HepG2 (cell line): ENCODE measurements around the gene SLC4A2. TPM values are rescaled to one million over a fixed set of nuclear protein-coding genes. Genes with fewer than 3 reads are reported as not detected.

Source experiments
- ATAC-seq: fragments of 200-7000 bp; cut with Tn5 transposase; 3 replicates; pipeline ENCODE4 v1.9.1; 2020; ENCODE audit warnings: mild to moderate bottlenecking, moderate library complexity
- BruUV-seq: library from RNA; stranded (reverse); fragments of 400-500 nt; replicated peaks from 2 replicates; lab custom pipeline; 2021; lab: Mats Ljungman, UMichigan
- CTCF ChIA-PET: fragments of 300-600 bp; formaldehyde crosslinking; extraction: SDS; loops from one replicate; lab custom pipeline; 2021; ENCODE audit warnings: low total read pairs, inconsistent platforms, low intra/inter-chr PET ratio; lab: Yijun Ruan, JAX
- POLR2A ChIA-PET: fragments of 350-600 bp; sonication (Branson Sonifier 250); formaldehyde crosslinking; loops from one replicate; lab custom pipeline; 2020; ENCODE audit warnings: antibody characterized with exemption, inconsistent platforms; lab: Yijun Ruan, JAX
- DNase-seq: peaks from one replicate; pipeline ENCODE4 v3.0.0-alpha.2; 2015; ENCODE audit warnings: low spot score
- FAIRE-seq: peaks from 3 replicates; lab custom pipeline; 2011; peaks lifted over from hg19 to GRCh38; lab: Jason Lieb, UNC
- H2AFZ ChIP-seq: one replicate; pipeline ENCODE4 v1.6.1; 2011; ENCODE audit warnings: low read length, inconsistent platforms
- H3K27ac ChIP-seq: fragments of 300-600 bp; 3 replicates; pipeline ENCODE4 v1.8.0; 2011; ENCODE audit warnings: mixed run types, mild to moderate bottlenecking, mixed read lengths, low read length, inconsistent platforms; ENCODE audit not compliant: insufficient read depth; ENCODE audit errors: extremely low read length
- H3K27me3 ChIP-seq, 2 experiments: fragments of 200-600 bp in 1 of 2; 2 replicates in 1 of 2; 3 replicates in 1 of 2; pipeline versions ENCODE4 v1.6.0 to v1.8.0; 2011; ENCODE audit warnings: low read length in 2 of 2, mild to moderate bottlenecking in 2 of 2, moderate library complexity in 2 of 2, inconsistent platforms in 1 of 2; ENCODE audit not compliant: insufficient read depth in 2 of 2, control insufficient read depth in 1 of 2
- H3K36me3 ChIP-seq, 2 experiments: fragments of 200-600 bp in 1 of 2; replicated peaks in 1 of 2; 2 replicates in 1 of 2; 3 replicates in 1 of 2; pipeline versions ENCODE4 v1.5.1 to v1.8.0; 2011; ENCODE audit warnings: low read length in 2 of 2, inconsistent platforms in 1 of 2; ENCODE audit not compliant: insufficient read depth in 2 of 2, control insufficient read depth in 1 of 2
- H3K4me1 ChIP-seq: 2 replicates; pipeline ENCODE4 v1.5.1; 2012; ENCODE audit warnings: low read length, inconsistent platforms; ENCODE audit not compliant: insufficient read depth
- H3K4me2 ChIP-seq: 2 replicates; pipeline ENCODE4 v1.6.0; 2011; ENCODE audit warnings: low read depth, low read length, inconsistent platforms
- H3K4me3 ChIP-seq, 3 experiments: fragments of 200-600 bp in 1 of 3; sonication (generic), shearing (Covaris generic) in 1 of 3; replicated peaks in 1 of 3; 2 replicates each; pipeline ENCODE4 v1.5.1; 2011 to 2016; ENCODE audit warnings: low read length in 3 of 3, inconsistent platforms in 2 of 3, low read depth in 2 of 3, mild to moderate bottlenecking in 2 of 3, control low read depth in 1 of 3, mixed read lengths in 1 of 3; ENCODE audit not compliant: insufficient read depth in 1 of 3
- H3K79me2 ChIP-seq: one replicate; pipeline ENCODE4 v1.6.1; 2011; ENCODE audit warnings: low read length, inconsistent platforms; ENCODE audit not compliant: insufficient read depth
- H3K9ac ChIP-seq: 2 replicates; pipeline ENCODE4 v1.6.0; 2011; ENCODE audit warnings: mild to moderate bottlenecking, low read depth, low read length, inconsistent platforms; ENCODE audit not compliant: insufficient read depth
- H3K9me3 ChIP-seq: 2 replicates; pipeline ENCODE4 v1.5.1; 2012; ENCODE audit warnings: mild to moderate bottlenecking, low read length
- H4K20me1 ChIP-seq: 2 replicates; pipeline ENCODE4 v1.6.0; 2011; ENCODE audit warnings: inconsistent platforms, mild to moderate bottlenecking, low read length, moderate library complexity; ENCODE audit not compliant: insufficient read depth
- BRD4 ChIP-seq: sonication (generic); formaldehyde crosslinking; IDR thresholded peaks from 2 replicates; pipeline ENCODE4 v1.4.0; 2020; ENCODE audit warnings: missing genetic modification reagents
- BRF2 ChIP-seq: sonication (generic); formaldehyde crosslinking; IDR thresholded peaks from 2 replicates; pipeline ENCODE4 v1.8.1; 2022; ENCODE audit warnings: mild to moderate bottlenecking, missing genetic modification reagents
- CENPBD1 ChIP-seq: sonication (generic); formaldehyde crosslinking; IDR thresholded peaks from 2 replicates; pipeline ENCODE4 v1.8.0; 2022; ENCODE audit warnings: missing genetic modification reagents, low read depth, mild to moderate bottlenecking, borderline replicate concordance
- DBP ChIP-seq: sonication (generic); formaldehyde crosslinking; IDR thresholded peaks from 2 replicates; pipeline ENCODE4 v1.4.0; 2020; ENCODE audit warnings: missing genetic modification reagents; ENCODE audit errors: not compliant biosample characterization
- FOXA3 ChIP-seq: IDR thresholded peaks from 2 replicates; pipeline ENCODE4 v1.6.1; 2016; ENCODE audit warnings: missing genetic modification reagents, missing compliant biosample characterization
- ISX ChIP-seq: sonication (generic); formaldehyde crosslinking; conservative IDR thresholded peaks from 2 replicates; pipeline ENCODE4 v1.5.0; 2020; ENCODE audit warnings: missing genetic modification reagents
- PAWR ChIP-seq: sonication (generic); formaldehyde crosslinking; IDR thresholded peaks from 2 replicates; pipeline ENCODE4 v1.4.0; 2020; ENCODE audit warnings: missing genetic modification reagents, mild to moderate bottlenecking, borderline replicate concordance
- POLR2G ChIP-seq: fragments of 200-400 bp; formaldehyde crosslinking; IDR thresholded peaks from 2 replicates; pipeline ENCODE4 v1.6.1; 2018; ENCODE audit warnings: mild to moderate bottlenecking, low read depth, low read length, moderate library complexity
- SUZ12 ChIP-seq: fragments of 150-350 bp; IDR thresholded peaks from 2 replicates; pipeline ENCODE4 v1.6.1; 2014; ENCODE audit warnings: low read depth, low read length
- XBP1 ChIP-seq: sonication (generic); formaldehyde crosslinking; IDR thresholded peaks from 2 replicates; pipeline ENCODE4 v1.5.0; 2020; ENCODE audit warnings: missing genetic modification reagents
- ZNF274 ChIP-seq: sonication (generic); formaldehyde crosslinking; IDR thresholded peaks from 2 replicates; pipeline ENCODE4 v1.5.1; 2020; ENCODE audit warnings: mild to moderate bottlenecking, missing genetic modification reagents
- ZNF441 ChIP-seq: sonication (generic); formaldehyde crosslinking; IDR thresholded peaks from 2 replicates; pipeline ENCODE4 v1.7.0; 2021; ENCODE audit warnings: missing genetic modification reagents, borderline replicate concordance
- WGBS: methylation state at CpG from one replicate; pipeline ENCODE4 v1.1.6; 2017; ENCODE audit warnings: low lambda C conversion rate; 5-methylcytosine and 5-hydroxymethylcytosine counted together
- in situ Hi-C: cut with HindIII; loops from 2 replicates; pipeline ENCODE4 v1.10.0; 2017; ENCODE audit warnings: low pct_unique_long_range_greater_than_20kb; ENCODE audit not compliant: extremely low pct_ligation_motif_present
- intact Hi-C: fragments of 100-400 bp; cut with micrococcal nuclease; formaldehyde crosslinking; loops from one replicate; pipeline ENCODE4 v1.10.0; 2022; ENCODE audit not compliant: unreplicated experiment
- polyA plus RNA-seq, 8 experiments: library from polyadenylated mRNA; depleted of rRNA in 3 of 8; stranded (reverse) in 7 of 8; unstranded in 1 of 8; fragments of >200 nt; fragmentation: Illumina TruSeq in 4 of 8; extraction: Trizol in 4 of 8; gene quantifications; 2 replicates each; pipeline versions ENCODE4 v1.2.1 to v1.2.3, GENCODE V29; 2011 to 2016; ENCODE audit warnings: low read depth in 4 of 8, missing spikeins in 1 of 8, mixed read lengths in 1 of 8; ENCODE audit not compliant: insufficient read depth in 1 of 8
- total RNA-seq, 5 experiments: library from RNA; depleted of rRNA; stranded (reverse); fragments of >200 nt; fragmentation: Illumina TruSeq; extraction: Trizol; gene quantifications; 2 replicates each; pipeline ENCODE4 v1.2.3, GENCODE V29; 2016; ENCODE audit warnings: low read depth in 1 of 5
- TF ChIP-seq, protein P1 (sequence below): sonication (generic); formaldehyde crosslinking; IDR thresholded peaks from 2 replicates; pipeline ENCODE4 v1.4.0; 2020; ENCODE audit warnings: missing genetic modification reagents, mild to moderate bottlenecking, borderline replicate concordance
- TF ChIP-seq, protein P2 (sequence below): sonication (generic); formaldehyde crosslinking; IDR thresholded peaks from 2 replicates; pipeline ENCODE4 v1.8.1; 2023; ENCODE audit warnings: mild to moderate bottlenecking, moderate library complexity, missing genetic modification reagents

The SLC4A2 gene
- total and polyA plus RNA-seq, 2 of the 13 experiments (the other 11 are each of a cell fraction or from before 2014, with no cell fraction given): 51.9 to 73.4 TPM

DNA sequence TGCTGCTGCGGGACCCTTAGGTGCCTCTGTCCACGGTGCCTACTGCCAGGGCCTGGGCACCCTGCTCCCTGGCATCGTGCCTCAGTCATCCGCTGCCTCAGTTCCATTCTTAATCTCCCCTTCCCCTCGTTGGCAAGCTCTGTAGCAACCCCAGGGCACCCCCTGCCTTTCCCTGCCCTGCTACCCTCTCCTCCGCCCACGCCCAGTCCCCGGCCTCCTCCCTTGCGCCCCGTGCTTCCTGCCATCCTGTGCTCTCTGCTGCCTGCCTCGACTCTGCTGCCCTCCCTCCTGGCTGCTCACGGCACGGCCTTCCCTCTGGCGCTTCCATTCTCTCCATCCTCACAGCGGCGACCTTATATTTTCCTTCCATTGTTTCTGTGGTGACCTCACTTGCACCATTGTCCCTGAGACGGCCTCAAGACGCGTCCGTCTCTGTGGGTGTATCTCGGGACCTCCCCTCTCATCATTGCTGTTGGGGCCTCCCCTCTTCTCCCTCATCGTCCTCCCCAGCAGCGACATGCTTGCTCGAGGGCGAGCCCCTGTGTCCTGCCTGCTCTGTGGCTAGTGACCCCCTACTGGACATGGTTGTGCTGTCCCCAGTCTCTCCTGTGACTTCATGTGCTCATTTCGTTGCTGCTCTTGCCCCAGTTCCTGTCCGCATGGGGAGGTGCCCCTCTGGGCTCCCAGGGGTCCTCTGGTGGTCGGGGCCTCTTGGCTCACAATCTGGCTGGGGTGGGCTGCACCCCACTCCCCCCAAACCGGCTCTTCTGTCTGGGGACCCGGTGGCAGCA is 62.2 kb downstream of the SLC4A2 start:
- ChIA-PET CTCF (no interaction called here), POLR2A (no interaction called here)
- intact Hi-C loops: no loop called here

DNA sequence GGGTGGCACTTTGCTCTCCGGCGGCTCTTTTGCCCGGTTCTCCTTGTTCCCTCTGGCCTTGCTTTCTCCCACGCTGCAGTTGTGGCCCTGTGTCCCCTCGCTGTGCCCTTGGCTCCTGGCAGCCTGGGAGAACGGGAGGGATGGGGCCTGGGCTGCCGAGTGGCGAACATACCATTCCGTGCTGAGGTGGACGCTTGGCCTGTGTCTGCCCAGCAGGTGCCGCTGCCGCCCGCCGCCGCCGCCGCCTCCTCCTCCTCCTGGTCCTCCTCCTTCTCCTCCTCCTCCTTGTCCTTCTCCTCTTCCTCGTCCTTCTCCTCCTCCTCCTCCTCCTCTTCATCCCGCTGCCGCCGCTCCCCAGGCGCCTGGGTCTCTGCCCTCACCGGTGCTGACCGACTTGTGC is 62.9 kb downstream of the SLC4A2 start:
- no peaks in the 10 kb centered on the region for H3K9me3 ChIP-seq
- H3K27ac ChIP-seq: no peak overlapping the region
- H3K36me3 ChIP-seq: peaks cover 17 to 55% of the 10 kb centered on the region in 2 experiments; a peak in 4 of 5 replicates
- H4K20me1 ChIP-seq: peaks cover 6% of the 10 kb centered on the region; the same call in 1 of the 2 replicates
- H3K27me3 ChIP-seq: no peaks in the 10 kb centered on the region
- ATAC-seq (no peak), FAIRE-seq (no peak), DNase-seq (no peak)
- H2AFZ ChIP-seq: no peak overlapping the region
- POLR2A ChIA-PET: no interaction called here
- intact Hi-C loops: no loop called here
- H3K4me3 ChIP-seq: no peak overlapping the region
- no peak overlapping the region for H3K4me2 ChIP-seq
- in situ Hi-C loops: loop anchor here (10.0 kb wide), 1 partner anchor 183 kb away; no protein-coding TSS in a partner anchor
- H3K9ac ChIP-seq: no peak overlapping the region
- CTCF ChIA-PET: no interaction called here
- WGBS: 95% methylated on average over 24 of the region's 24 CpGs
- no peaks in the 10 kb centered on the region for H3K79me2 ChIP-seq
- BruUV-seq: no TSS peak
- H3K4me1 ChIP-seq: no peaks in the 10 kb centered on the region
- TF ChIP-seq CENPBD1 (CRISPR knock-in tag) (no peak), DBP (CRISPR knock-in tag) (no peak), ZNF441 (CRISPR knock-in tag) (no peak), POLR2G (no peak), ZNF274 (CRISPR knock-in tag) (no peak), FOXA3 (CRISPR knock-in tag) (no peak), SUZ12 (no peak), BRF2 (CRISPR knock-in tag) (no peak), BRD4 (CRISPR knock-in tag) (no peak)
- TF ChIP-seq, protein P1, sequence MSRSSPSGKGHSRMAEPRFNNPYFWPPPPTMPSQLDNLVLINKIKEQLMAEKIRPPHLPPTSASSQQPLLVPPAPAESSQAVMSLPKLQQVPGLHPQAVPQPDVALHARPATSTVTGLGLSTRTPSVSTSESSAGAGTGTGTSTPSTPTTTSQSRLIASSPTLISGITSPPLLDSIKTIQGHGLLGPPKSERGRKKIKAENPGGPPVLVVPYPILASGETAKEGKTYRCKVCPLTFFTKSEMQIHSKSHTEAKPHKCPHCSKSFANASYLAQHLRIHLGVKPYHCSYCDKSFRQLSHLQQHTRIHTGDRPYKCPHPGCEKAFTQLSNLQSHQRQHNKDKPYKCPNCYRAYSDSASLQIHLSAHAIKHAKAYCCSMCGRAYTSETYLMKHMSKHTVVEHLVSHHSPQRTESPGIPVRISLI (CRISPR knock-in tag): no peak
- TF ChIP-seq, protein P2, sequence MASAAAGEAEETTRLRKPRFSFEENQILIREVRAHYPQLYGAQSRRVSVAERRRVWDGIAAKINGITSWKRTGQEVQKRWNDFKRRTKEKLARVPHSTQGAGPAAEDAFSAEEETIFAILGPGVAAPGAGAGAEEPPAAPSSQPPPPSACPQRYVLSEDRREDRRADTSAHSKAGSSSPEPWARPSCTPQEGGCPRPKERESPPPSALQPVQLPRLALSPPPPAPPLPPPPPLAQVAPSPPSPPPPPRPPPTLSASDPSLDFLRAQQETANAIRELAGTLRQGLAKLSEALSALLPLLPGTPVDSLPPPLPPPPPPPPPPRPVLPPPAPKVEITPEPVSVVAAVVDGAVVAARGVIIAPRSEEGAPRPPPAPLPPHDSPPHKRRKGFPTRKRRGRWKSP (CRISPR knock-in tag): no peak

More for the DNA sequence above, 62.2 kb downstream of the SLC4A2 start:
- WGBS: 94% methylated on average over 28 of the region's 30 CpGs
- no peak for ATAC-seq
- H3K4me1 ChIP-seq: no peaks in the 10 kb centered on the region
- no peak overlapping the region for H2AFZ ChIP-seq
- no peak for FAIRE-seq
- H4K20me1 ChIP-seq: peaks cover 6% of the 10 kb centered on the region; the same call in 1 of the 2 replicates
- no peaks in the 10 kb centered on the region for H3K9me3 ChIP-seq
- H3K4me3 ChIP-seq: no peak overlapping the region
- no peak overlapping the region for H3K4me2 ChIP-seq
- no TSS peak for BruUV-seq
- no peak overlapping the region for H3K27ac ChIP-seq
- no peaks in the 10 kb centered on the region for H3K79me2 ChIP-seq
- TF ChIP-seq ISX (CRISPR knock-in tag) (no peak), PAWR (CRISPR knock-in tag) (no peak), XBP1 (CRISPR knock-in tag) (no peak)
- TF ChIP-seq, all 625 proteins: peak for 0
- Histone ChIP-seq H3K27me3 (no peaks in the 10 kb centered on the region), H3K9ac (no peak overlapping the region), H3K36me3 (peaks cover 19 to 56% of the 10 kb centered on the region in 2 experiments; a peak in 4 of 5 replicates)
- DNase-seq: no peak
- in situ Hi-C loops: loop anchor here (10.0 kb wide), 1 partner anchor 183 kb away; no protein-coding TSS in a partner anchor
